Naive thymus-derived CD4-positive, alpha-beta T cell (primary cell): Measurements from ENCODE around the gene CTTNBP2NL. TPM values are rescaled to one million over a fixed set of nuclear protein-coding genes. Genes with fewer than 3 reads are reported as not detected.

ENCODE experiments used
- ATAC-seq: fragments of 150-1000 bp; cut with Tn5 transposase; 2 replicates; pipeline ENCODE4 v1.10.0; 2021; ENCODE audit warnings: mild to moderate bottlenecking, moderate library complexity
- CTCF ChIA-PET: fragments of 350-600 bp; sonication (Branson Sonifier 250); formaldehyde crosslinking; loops from one replicate; lab custom pipeline; 2021; ENCODE audit warnings: antibody characterized with exemption; lab: Charles Lee
- POLR2A ChIA-PET: fragments of 350-600 bp; sonication (Branson Sonifier 250); formaldehyde crosslinking; loops from one replicate; lab custom pipeline; 2021; ENCODE audit warnings: antibody characterized with exemption, inconsistent platforms; lab: Charles Lee
- DNase-seq, 9 donors: peaks; one replicate each; pipeline versions ENCODE4 v3.0.0 to v3.0.0-alpha.2; 2020 to 2022; ENCODE audit warnings: mixed read lengths in 1 of 9
- H3K27ac ChIP-seq: one replicate; pipeline ENCODE4 v1.7.0; 2013; ENCODE audit warnings: mild to moderate bottlenecking, low read depth, low read length, moderate library complexity
- H3K27me3 ChIP-seq, 2 donors: one replicate each; pipeline ENCODE4 v1.7.0; 2013; ENCODE audit warnings: low read length in 2 of 2, mild to moderate bottlenecking in 2 of 2, moderate library complexity in 2 of 2; ENCODE audit not compliant: control insufficient read depth in 2 of 2, insufficient read depth in 2 of 2
- H3K36me3 ChIP-seq, 3 experiments: 1 replicate in 2 of 3; 2 replicates in 1 of 3; pipeline ENCODE4 v1.7.0; 2013; ENCODE audit warnings: low read length in 3 of 3, mild to moderate bottlenecking in 3 of 3, moderate library complexity in 1 of 3; ENCODE audit not compliant: insufficient read depth in 3 of 3, control insufficient read depth in 2 of 3
- H3K4me1 ChIP-seq, 2 donors: one replicate each; pipeline ENCODE4 v1.7.0; 2013; ENCODE audit warnings: low read length in 2 of 2, mild to moderate bottlenecking in 2 of 2, moderate library complexity in 1 of 2; ENCODE audit not compliant: control insufficient read depth in 2 of 2, insufficient read depth in 2 of 2
- H3K4me3 ChIP-seq: 2 replicates; pipeline ENCODE4 v1.7.0; 2013; ENCODE audit warnings: mild to moderate bottlenecking, low read length
- H3K9me3 ChIP-seq, 3 experiments: 1 replicate in 2 of 3; 2 replicates in 1 of 3; pipeline ENCODE4 v1.7.0; 2013; ENCODE audit warnings: low read length in 3 of 3; ENCODE audit not compliant: control insufficient read depth in 2 of 3
- H3K27ac Mint-ChIP-seq, 9 donors: one replicate each; pipeline ENCODE4 v1.8.0; 2020 to 2022; ENCODE audit warnings: mixed read lengths in 9 of 9, mild to moderate bottlenecking in 8 of 9, moderate library complexity in 5 of 9, inconsistent platforms in 2 of 9
- H3K27me3 Mint-ChIP-seq, 5 donors: one replicate each; pipeline ENCODE4 v1.8.0; 2021 to 2022; ENCODE audit warnings: mixed read lengths in 5 of 5, mild to moderate bottlenecking in 1 of 5
- H3K36me3 Mint-ChIP-seq, 5 donors: one replicate each; pipeline ENCODE4 v1.8.0; 2020 to 2022; ENCODE audit warnings: mixed read lengths in 5 of 5, mild to moderate bottlenecking in 3 of 5, inconsistent platforms in 1 of 5
- H3K4me1 Mint-ChIP-seq, 7 donors: one replicate each; pipeline ENCODE4 v1.8.0; 2020 to 2022; ENCODE audit warnings: mixed read lengths in 7 of 7, mild to moderate bottlenecking in 3 of 7, inconsistent platforms in 1 of 7
- H3K4me3 Mint-ChIP-seq, 10 donors: one replicate each; pipeline ENCODE4 v1.8.0; 2020 to 2022; ENCODE audit warnings: mild to moderate bottlenecking in 10 of 10, mixed read lengths in 10 of 10, moderate library complexity in 6 of 10, inconsistent platforms in 2 of 10
- H3K9me3 Mint-ChIP-seq, 11 donors: one replicate each; pipeline ENCODE4 v1.8.0; 2020 to 2022; ENCODE audit warnings: mixed read lengths in 11 of 11, mild to moderate bottlenecking in 4 of 11, inconsistent platforms in 1 of 11, moderate library complexity in 1 of 11
- intact Hi-C, 2 donors: fragments of 100-400 bp; cut with micrococcal nuclease; formaldehyde crosslinking; loops; one replicate each; pipeline ENCODE4 v1.15.1; 2023
- polyA plus RNA-seq, 2 donors: library from polyadenylated mRNA; unstranded; fragments of 300-500 nt; fragmentation: Illumina TruSeq; gene quantifications; one replicate each; pipeline ENCODE4 v1.2.3, GENCODE V29; 2021
- total RNA-seq, 6 experiments: library from RNA in 5 of 6; stranded (reverse) in 5 of 6; gene quantifications; 1 replicate in 5 of 6; 2 replicates in 1 of 6; pipeline ENCODE4 v1.2.3 and lab custom pipeline; 2021 to 2026

The CTTNBP2NL gene
- total and polyA plus RNA-seq, 7 experiments from 2014 or later: 0.32 to 1.8 (median 0.90) TPM; not detected in 2

DNA sequence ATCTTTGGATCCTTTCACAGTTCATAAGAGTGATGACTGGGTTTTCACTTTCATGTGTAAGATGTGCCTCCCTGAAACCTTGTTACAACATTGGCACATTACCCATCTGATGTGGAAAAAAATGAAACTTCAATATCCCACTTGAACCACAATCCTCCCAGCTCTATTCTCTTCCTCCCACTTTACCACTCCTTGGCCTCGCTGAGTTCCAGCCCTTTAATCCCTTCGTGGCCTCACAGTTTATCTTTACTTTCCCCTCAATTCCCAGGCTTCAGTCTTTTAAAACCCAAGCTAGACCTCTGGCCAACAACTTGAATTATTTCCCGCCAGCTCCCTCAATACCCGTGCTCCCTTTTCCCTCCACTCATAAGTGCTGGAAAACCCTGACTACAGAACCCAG, 25.0 kb upstream of the CTTNBP2NL start:
- Histone ChIP-seq H3K4me3 (no peak overlapping the region), H3K9me3 (no peaks in the 10 kb centered on the region), H3K27ac (no peak overlapping the region), H3K4me1 (peaks cover 0 to 4% of the 10 kb centered on the region in 2 donors), H3K36me3 (no peaks in the 10 kb centered on the region), H3K27me3 (peaks cover 0 to 4% of the 10 kb centered on the region in 2 donors)
- ATAC-seq: no peak
- ChIA-PET POLR2A (no interaction called here), CTCF (interaction anchor here (0.7 to 2.7 kb wide), 6 partner anchors 10 to 93 kb away, joined by 3 to 10 read pairs (median 4); partner anchors contain the start of gene CTTNBP2NL)
- no peak for DNase-seq
- H3K27ac Mint-ChIP-seq: no peak overlapping the region
- H3K36me3 Mint-ChIP-seq: no peaks in the 10 kb centered on the region
- no peaks in the 10 kb centered on the region for H3K9me3 Mint-ChIP-seq
- intact Hi-C loops: loop anchor here in 1 of 2 donors (5.0 kb wide), 1 partner anchor 889 kb away; no protein-coding TSS in a partner anchor
- H3K4me3 Mint-ChIP-seq: no peak overlapping the region
- peaks cover 3 to 5% (median 4%) of the 10 kb centered on the region in 7 donors for H3K4me1 Mint-ChIP-seq
- H3K27me3 Mint-ChIP-seq: peaks cover 34 to 61% (median 48%) of the 10 kb centered on the region in 5 donors

DNA sequence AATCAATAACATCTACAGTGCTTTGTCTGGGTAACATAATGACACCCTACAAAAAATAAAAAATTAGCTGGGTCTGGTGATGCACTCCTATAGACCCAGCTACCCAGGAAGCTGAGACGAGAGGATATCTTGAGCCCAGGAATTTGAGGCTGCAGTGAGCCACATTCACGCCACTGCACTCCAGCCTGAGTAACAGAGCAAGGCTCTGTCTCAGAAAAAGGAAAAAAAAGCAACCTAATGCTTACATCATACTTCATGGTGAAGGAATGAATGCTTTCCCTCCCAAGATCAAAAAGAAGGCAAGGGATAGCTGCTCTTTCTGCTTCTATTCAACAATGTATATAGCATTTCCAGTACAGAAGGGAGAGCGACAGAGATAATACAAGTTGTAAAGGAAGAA, 24.2 kb upstream of the CTTNBP2NL start:
- Histone ChIP-seq H3K27me3 (peaks cover 0 to 4% of the 10 kb centered on the region in 2 donors), H3K4me3 (no peak overlapping the region), H3K4me1 (peaks cover 0 to 4% of the 10 kb centered on the region in 2 donors), H3K27ac (no peak overlapping the region), H3K9me3 (no peaks in the 10 kb centered on the region), H3K36me3 (no peaks in the 10 kb centered on the region)
- intact Hi-C loops: loop anchor here in 1 of 2 donors (5.0 kb wide), 1 partner anchor 889 kb away; no protein-coding TSS in a partner anchor
- Mint-ChIP-seq H3K4me3 (no peak overlapping the region), H3K27ac (no peak overlapping the region), H3K36me3 (no peaks in the 10 kb centered on the region), H3K4me1 (peaks cover 3 to 5% (median 4%) of the 10 kb centered on the region in 7 donors), H3K9me3 (no peaks in the 10 kb centered on the region), H3K27me3 (peaks cover 36 to 61% (median 52%) of the 10 kb centered on the region in 5 donors)
- no peak for ATAC-seq
- CTCF ChIA-PET: interaction anchor here (1.0 to 2.7 kb wide), 5 partner anchors 10 to 92 kb away, joined by 3 to 10 read pairs (median 4); partner anchors contain the start of gene CTTNBP2NL
- DNase-seq: no peak
- POLR2A ChIA-PET: no interaction called here

DNA sequence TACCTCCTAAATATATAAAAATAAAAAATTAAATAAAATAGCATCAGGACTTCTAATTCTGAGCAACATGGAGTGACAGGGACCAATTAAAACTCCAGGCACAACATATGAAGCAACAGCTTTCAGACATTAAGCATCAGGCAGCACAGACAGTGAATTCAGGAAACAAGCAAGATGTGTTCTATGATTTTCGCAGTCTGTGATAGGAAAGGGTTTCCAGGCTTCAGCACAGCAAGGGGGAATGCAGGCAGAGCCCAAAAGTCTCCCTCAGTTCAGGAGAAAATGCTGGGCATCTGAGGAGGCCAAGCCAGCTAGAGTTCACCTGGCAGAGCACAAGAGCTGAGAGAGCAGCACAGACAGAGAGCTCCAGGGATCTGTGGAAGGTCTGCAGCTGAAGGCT, 22.2 kb upstream of the CTTNBP2NL start:
- Histone ChIP-seq H3K9me3 (no peaks in the 10 kb centered on the region), H3K27ac (no peak overlapping the region), H3K36me3 (no peaks in the 10 kb centered on the region), H3K27me3 (no peaks in the 10 kb centered on the region), H3K4me1 (peaks cover 0 to 4% of the 10 kb centered on the region in 2 donors), H3K4me3 (no peak overlapping the region)
- ATAC-seq (no peak), DNase-seq (no peak)
- Mint-ChIP-seq H3K9me3 (no peaks in the 10 kb centered on the region), H3K27ac (no peak overlapping the region), H3K27me3 (peaks cover 38 to 60% (median 49%) of the 10 kb centered on the region in 5 donors), H3K4me1 (peaks cover 3 to 5% (median 4%) of the 10 kb centered on the region in 7 donors), H3K4me3 (no peak overlapping the region), H3K36me3 (no peaks in the 10 kb centered on the region)
- CTCF ChIA-PET: interaction anchor here (0.6 to 0.7 kb wide), 2 partner anchors 15 to 1557 kb away, joined by 3 read pairs; no protein-coding TSS in a partner anchor
- intact Hi-C loops: loop anchor here in 1 of 2 donors (5.0 kb wide), 1 partner anchor 892 kb away; no protein-coding TSS in a partner anchor
- POLR2A ChIA-PET: no interaction called here

DNA sequence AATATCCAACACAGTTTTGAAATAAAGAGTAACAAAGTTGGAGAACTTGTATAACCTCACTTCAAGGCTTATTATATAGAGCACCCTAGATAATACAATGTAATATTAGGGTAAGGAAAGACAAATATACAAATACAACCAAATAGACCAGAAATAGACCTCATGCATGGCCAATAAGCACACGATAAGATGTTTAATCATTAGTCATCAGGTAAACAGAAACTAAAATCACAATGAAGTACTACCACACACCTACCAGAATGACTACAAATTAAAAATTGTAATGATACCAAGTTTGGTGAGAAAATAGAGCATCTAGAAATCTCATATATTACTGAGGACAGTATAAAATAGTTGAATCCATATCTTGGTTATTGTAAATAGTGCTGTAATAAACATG, 20.3 kb upstream of the CTTNBP2NL start:
- ATAC-seq (no peak), DNase-seq (no peak)
- Mint-ChIP-seq H3K36me3 (no peaks in the 10 kb centered on the region), H3K4me3 (no peak overlapping the region), H3K9me3 (no peaks in the 10 kb centered on the region), H3K27me3 (peaks cover 34 to 58% (median 45%) of the 10 kb centered on the region in 5 donors), H3K4me1 (no peaks in the 10 kb centered on the region), H3K27ac (no peak overlapping the region)
- H3K9me3 ChIP-seq: no peaks in the 10 kb centered on the region
- H3K36me3 ChIP-seq: no peaks in the 10 kb centered on the region
- H3K27me3 ChIP-seq: no peaks in the 10 kb centered on the region
- POLR2A ChIA-PET: no interaction called here
- CTCF ChIA-PET: no interaction called here
- H3K4me3 ChIP-seq: no peak overlapping the region
- H3K27ac ChIP-seq: no peak overlapping the region
- intact Hi-C loops: no loop called here
- no peaks in the 10 kb centered on the region for H3K4me1 ChIP-seq

DNA sequence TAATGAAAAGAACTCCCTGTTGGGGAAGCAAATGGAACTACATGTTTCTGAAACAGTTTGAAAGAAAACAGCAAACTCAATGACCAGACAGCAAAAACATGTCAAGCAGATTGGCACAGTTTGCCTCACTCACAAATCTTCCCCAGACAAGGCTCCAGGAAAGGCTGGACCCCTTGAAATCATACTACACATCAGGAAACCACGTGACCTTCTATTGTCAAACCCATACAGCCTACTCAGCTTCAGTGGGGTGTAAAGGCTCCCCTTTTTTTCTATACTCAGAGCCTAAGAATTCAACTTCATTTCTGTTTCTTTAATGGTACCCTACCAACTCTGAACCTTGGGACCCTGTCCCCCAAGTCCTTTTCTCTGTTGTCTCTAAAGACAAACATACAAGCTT, 15.7 kb upstream of the CTTNBP2NL start:
- Mint-ChIP-seq H3K27me3 (peaks cover 40 to 55% (median 46%) of the 10 kb centered on the region in 5 donors), H3K27ac (no peak overlapping the region), H3K9me3 (no peaks in the 10 kb centered on the region), H3K36me3 (no peaks in the 10 kb centered on the region), H3K4me1 (no peaks in the 10 kb centered on the region), H3K4me3 (no peak overlapping the region)
- Histone ChIP-seq H3K9me3 (no peaks in the 10 kb centered on the region), H3K27ac (no peak overlapping the region), H3K27me3 (no peaks in the 10 kb centered on the region), H3K4me3 (no peak overlapping the region), H3K4me1 (no peaks in the 10 kb centered on the region), H3K36me3 (no peaks in the 10 kb centered on the region)
- intact Hi-C loops: no loop called here
- POLR2A ChIA-PET: no interaction called here
- no peak for ATAC-seq
- CTCF ChIA-PET: interaction anchor here (1.3 to 2.1 kb wide), 3 partner anchors 9 to 11 kb away, joined by 3 to 10 read pairs (median 9); no protein-coding TSS in a partner anchor
- no peak for DNase-seq

DNA sequence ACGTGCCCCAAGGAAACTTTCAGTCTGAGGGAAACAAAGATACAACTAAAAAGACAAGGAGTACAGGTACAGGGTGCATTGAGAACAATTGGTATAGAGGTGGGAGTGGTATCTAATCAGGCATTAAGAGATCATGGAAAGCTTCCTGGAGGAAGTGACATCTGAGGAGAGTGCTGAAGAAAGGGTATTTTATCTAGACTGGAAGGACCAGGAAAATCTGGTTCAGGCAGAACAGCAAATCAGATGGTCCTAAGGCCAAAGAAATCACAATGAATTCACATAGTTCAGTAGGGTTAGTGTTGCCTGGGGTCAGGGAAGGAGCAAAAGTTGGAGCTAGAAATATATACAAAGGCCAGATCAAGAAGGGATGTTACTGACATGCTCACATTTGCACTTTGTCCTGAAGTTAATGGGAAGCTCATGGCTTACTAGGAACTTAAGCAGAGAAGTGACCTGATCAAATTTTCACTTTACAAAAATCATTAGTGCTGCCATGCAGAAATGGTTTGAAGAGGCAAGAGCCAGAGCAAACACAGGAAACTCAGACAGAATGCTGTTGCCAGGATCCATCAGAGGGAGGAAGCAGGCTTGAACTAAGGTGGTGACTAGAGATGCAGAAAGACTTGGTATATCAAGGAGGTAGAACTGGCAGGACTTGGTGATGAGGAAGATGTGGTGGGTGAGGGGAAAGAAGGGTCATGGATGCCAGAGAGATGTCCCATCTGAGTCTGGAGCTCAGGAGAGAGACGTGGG, 14.5 kb upstream of the CTTNBP2NL start:
- Mint-ChIP-seq H3K9me3 (no peaks in the 10 kb centered on the region), H3K4me1 (no peaks in the 10 kb centered on the region), H3K27me3 (peaks cover 34 to 52% (median 42%) of the 10 kb centered on the region in 5 donors), H3K36me3 (no peaks in the 10 kb centered on the region), H3K27ac (no peak overlapping the region), H3K4me3 (no peak overlapping the region)
- no peaks in the 10 kb centered on the region for H3K27me3 ChIP-seq
- ATAC-seq (no peak), DNase-seq (no peak)
- H3K9me3 ChIP-seq: no peaks in the 10 kb centered on the region
- intact Hi-C loops: no loop called here
- no peaks in the 10 kb centered on the region for H3K4me1 ChIP-seq
- CTCF ChIA-PET: interaction anchor here (1.3 to 2.1 kb wide), 4 partner anchors 8 to 84 kb away, joined by 3 to 10 read pairs (median 6); no protein-coding TSS in a partner anchor
- POLR2A ChIA-PET: no interaction called here
- H3K27ac ChIP-seq: no peak overlapping the region
- no peak overlapping the region for H3K4me3 ChIP-seq
- no peaks in the 10 kb centered on the region for H3K36me3 ChIP-seq
